GM23248 (cell line): ENCODE results near the gene TMEM132C. TPM values are rescaled to one million over a fixed set of nuclear protein-coding genes. Genes with fewer than 3 reads are reported as not detected.

Experiments used
- DNase-seq: peaks from one replicate; pipeline ENCODE4 v3.0.0-alpha.2; 2015
- H2AFZ ChIP-seq: fragments of 200-600 bp; sonication (generic); 2 replicates; pipeline ENCODE4 v1.6.1; 2016; ENCODE audit warnings: antibody characterized with exemption
- H3F3A ChIP-seq: fragments of 200-600 bp; sonication (generic); 2 replicates; pipeline ENCODE4 v1.6.1; 2016; ENCODE audit warnings: mild to moderate bottlenecking, antibody characterized with exemption, mixed run types; ENCODE audit not compliant: insufficient read depth
- H3K27ac ChIP-seq: fragments of 200-600 bp; sonication (generic); 2 replicates; pipeline ENCODE4 v1.5.1; 2016; ENCODE audit warnings: mild to moderate bottlenecking
- H3K27me3 ChIP-seq: fragments of 200-600 bp; sonication (generic); replicated peaks from 2 replicates; pipeline ENCODE4 v1.6.1; 2016; ENCODE audit warnings: mild to moderate bottlenecking; ENCODE audit not compliant: insufficient read depth
- H3K36me3 ChIP-seq: fragments of 200-600 bp; sonication (generic); 2 replicates; pipeline ENCODE4 v1.6.1; 2016; ENCODE audit warnings: low read depth, mild to moderate bottlenecking
- H3K4me1 ChIP-seq: fragments of 200-600 bp; sonication (generic); 2 replicates; pipeline ENCODE4 v1.6.1; 2016; ENCODE audit warnings: mild to moderate bottlenecking; ENCODE audit not compliant: insufficient read depth
- H3K4me2 ChIP-seq: fragments of 200-600 bp; sonication (generic); one replicate; pipeline ENCODE4 v1.6.1; 2016; ENCODE audit warnings: mild to moderate bottlenecking; ENCODE audit not compliant: unreplicated experiment
- H3K4me3 ChIP-seq: fragments of 200-600 bp; sonication (generic); 2 replicates; pipeline ENCODE4 v1.5.1; 2016; ENCODE audit warnings: mild to moderate bottlenecking
- H3K79me2 ChIP-seq: fragments of 200-600 bp; sonication (generic); 2 replicates; pipeline ENCODE4 v1.6.1; 2016; ENCODE audit warnings: mild to moderate bottlenecking; ENCODE audit not compliant: insufficient read depth
- H3K9ac ChIP-seq: fragments of 200-600 bp; sonication (generic); 2 replicates; pipeline ENCODE4 v1.6.1; 2016; ENCODE audit warnings: mild to moderate bottlenecking
- H3K9me2 ChIP-seq: fragments of 200-600 bp; sonication (generic); 2 replicates; pipeline ENCODE4 v1.6.1; 2016; ENCODE audit warnings: mixed run types, mild to moderate bottlenecking, moderate library complexity; ENCODE audit not compliant: insufficient read depth
- H3K9me3 ChIP-seq: fragments of 200-600 bp; sonication (generic); one replicate; pipeline ENCODE4 v1.6.1; 2017; ENCODE audit warnings: low read depth
- H4K20me1 ChIP-seq: fragments of 200-600 bp; sonication (generic); 2 replicates; pipeline ENCODE4 v1.6.0; 2016; ENCODE audit not compliant: insufficient read depth
- EZH2 ChIP-seq: fragments of 200-600 bp; sonication (generic); IDR thresholded peaks from 2 replicates; pipeline ENCODE4 v1.6.1; 2018; ENCODE audit warnings: antibody characterized with exemption, mild to moderate bottlenecking; ENCODE audit not compliant: insufficient read depth, poor library complexity, severe bottlenecking
- EZH2phosphoT487 ChIP-seq: fragments of 200-600 bp; sonication (generic); IDR thresholded peaks from 2 replicates; pipeline ENCODE4 v1.6.1; 2018; ENCODE audit warnings: antibody characterized with exemption, moderate library complexity, mild to moderate bottlenecking, low read depth; ENCODE audit not compliant: insufficient read depth
- WGBS, 2 experiments: methylation state at CpG; one replicate each; pipeline ENCODE4 v1.1.6; 2015 to 2017; ENCODE audit warnings: low lambda C conversion rate in 2 of 2, low coverage in 1 of 2; ENCODE audit errors: missing lambda C conversion rate in 2 of 2; 5-methylcytosine and 5-hydroxymethylcytosine counted together
- in situ Hi-C: fragments of 300-500 bp; cut with MboI; formaldehyde crosslinking; loops from 2 replicates; pipeline ENCODE4 v1.15.0; 2020
- polyA plus RNA-seq: library from polyadenylated mRNA; unstranded; fragments of >200 nt; fragmentation: Nextera tagmentation; extraction: Ambion mirVana; gene quantifications from 2 replicates; pipeline ENCODE4 v1.2.1, GENCODE V29; 2016
- total RNA-seq: library from RNA; depleted of rRNA; stranded (reverse); fragments of >200 nt; shearing (Covaris generic); gene quantifications from 2 replicates; pipeline ENCODE4 v1.2.3, GENCODE V29; 2014

Gene TMEM132C
- total and polyA plus RNA-seq, 2 experiments from 2014 or later = not detected

GRCh38 chr12:128581321-128581761 is 314.4 kb downstream of the TMEM132C start:
- Histone ChIP-seq H3K27ac (no peak overlapping the region), H3K9me2 (no peaks in the 10 kb centered on the region), H3K4me1 (no peaks in the 10 kb centered on the region), H3F3A (no peaks in the 10 kb centered on the region), H2AFZ (no peak overlapping the region), H3K4me3 (no peak overlapping the region), H3K9ac (no peak overlapping the region), H4K20me1 (no peaks in the 10 kb centered on the region), H3K4me2 (no peak overlapping the region), H3K79me2 (no peaks in the 10 kb centered on the region), H3K36me3 (no peaks in the 10 kb centered on the region), H3K27me3 (no peaks in the 10 kb centered on the region), H3K9me3 (no peaks in the 10 kb centered on the region)
- TF ChIP-seq EZH2phosphoT487 (no peak), EZH2 (no peak)
- DNase-seq = no peak
- WGBS, 2 experiments = 3 to 5% methylated on average over 7 of the region's 7 CpGs
- in situ Hi-C loops = no loop called here

GRCh38 chr12:128583453-128583852 is 316.5 kb downstream of the TMEM132C start:
- no peak for DNase-seq
- H3K4me3 ChIP-seq = no peak overlapping the region
- in situ Hi-C loops = no loop called here
- H3K27ac ChIP-seq = no peak overlapping the region
- H3K4me2 ChIP-seq = no peak overlapping the region
- WGBS, 2 experiments = 22 to 24% methylated on average over 9 of the region's 9 CpGs
- H3K27me3 ChIP-seq = no peaks in the 10 kb centered on the region
- TF ChIP-seq EZH2 = no peak
- TF ChIP-seq EZH2phosphoT487 = no peak
- H3F3A ChIP-seq = no peaks in the 10 kb centered on the region
- H3K9ac ChIP-seq = no peak overlapping the region
- no peaks in the 10 kb centered on the region for H3K36me3 ChIP-seq
- H4K20me1 ChIP-seq = no peaks in the 10 kb centered on the region
- no peak overlapping the region for H2AFZ ChIP-seq
- H3K79me2 ChIP-seq = no peaks in the 10 kb centered on the region
- H3K9me2 ChIP-seq = no peaks in the 10 kb centered on the region
- no peaks in the 10 kb centered on the region for H3K4me1 ChIP-seq
- H3K9me3 ChIP-seq = no peaks in the 10 kb centered on the region

- no peak overlapping the region for H3K9ac ChIP-seq
- H2AFZ ChIP-seq = no peak overlapping the region
- TF ChIP-seq EZH2 = no peak
- TF ChIP-seq EZH2phosphoT487 = no peak
- 13 to 17% methylated on average over 7 of the region's 7 CpGs for WGBS, 2 experiments
- H3K9me3 ChIP-seq = no peaks in the 10 kb centered on the region
- no peaks in the 10 kb centered on the region for H3K4me1 ChIP-seq
- H3K36me3 ChIP-seq = no peaks in the 10 kb centered on the region
- no peak overlapping the region for H3K4me2 ChIP-seq
- no peaks in the 10 kb centered on the region for H3K79me2 ChIP-seq
- H3K27ac ChIP-seq = no peak overlapping the region
- no peak overlapping the region for H3K4me3 ChIP-seq
- H3F3A ChIP-seq = no peaks in the 10 kb centered on the region
- no peaks in the 10 kb centered on the region for H3K27me3 ChIP-seq
- no peaks in the 10 kb centered on the region for H4K20me1 ChIP-seq
- DNase-seq = no peak
- in situ Hi-C loops = no loop called here
- no peaks in the 10 kb centered on the region for H3K9me2 ChIP-seq
Observed at GRCh38 chr12:128586451-128587029, 319.6 kb downstream of the TMEM132C start.

- H3K79me2 ChIP-seq = no peaks in the 10 kb centered on the region
- no peak overlapping the region for H3K4me3 ChIP-seq
- no peaks in the 10 kb centered on the region for H3K27me3 ChIP-seq
- no peaks in the 10 kb centered on the region for H3K36me3 ChIP-seq
- no peak overlapping the region for H3K9ac ChIP-seq
- H3K9me3 ChIP-seq = no peaks in the 10 kb centered on the region
- no peaks in the 10 kb centered on the region for H4K20me1 ChIP-seq
- no peak overlapping the region for H3K27ac ChIP-seq
- H3F3A ChIP-seq = no peaks in the 10 kb centered on the region
- H3K9me2 ChIP-seq = no peaks in the 10 kb centered on the region
- 3 to 8% methylated on average over 2 of the region's 2 CpGs for WGBS, 2 experiments
- H3K4me1 ChIP-seq = no peaks in the 10 kb centered on the region
- TF ChIP-seq EZH2phosphoT487 = no peak
- TF ChIP-seq EZH2 = no peak
- H3K4me2 ChIP-seq = no peak overlapping the region
- no peak overlapping the region for H2AFZ ChIP-seq
- no peak for DNase-seq
- in situ Hi-C loops = no loop called here
Observed at GRCh38 chr12:128587918-128588317, 320.9 kb downstream of the TMEM132C start.

GRCh38 chr12:128592220-128592744 is 325.3 kb downstream of the TMEM132C start:
- 28 to 29% methylated on average over 6 of the region's 6 CpGs for WGBS, 2 experiments

More at GRCh38 chr12:128592220-128592744, 325.3 kb downstream of the TMEM132C start:
- Histone ChIP-seq H3K9me3 (no peaks in the 10 kb centered on the region), H3K9ac (no peak overlapping the region), H2AFZ (no peak overlapping the region), H3K79me2 (no peaks in the 10 kb centered on the region), H3K27ac (no peak overlapping the region), H3K4me2 (no peak overlapping the region), H3K4me3 (no peak overlapping the region), H3F3A (no peaks in the 10 kb centered on the region), H4K20me1 (no peaks in the 10 kb centered on the region), H3K27me3 (no peaks in the 10 kb centered on the region), H3K36me3 (no peaks in the 10 kb centered on the region), H3K9me2 (no peaks in the 10 kb centered on the region), H3K4me1 (no peaks in the 10 kb centered on the region)
- TF ChIP-seq EZH2phosphoT487 (no peak), EZH2 (no peak)
- no peak for DNase-seq
- in situ Hi-C loops = no loop called here
